ENCODE measurements around the gene FBXO21.

- TF ChIP-seq CTCF (optimal IDR thresholded peaks at IDR 0.05 in 1 of 3, IDR thresholded peaks at IDR 0.05 in 1 of 3, conservative IDR thresholded peaks at IDR 0.05 in 1 of 3; ENCODE audit: extremely low read depth in 1 of 3, insufficient read depth in 2 of 3, low read length in 3 of 3) (no peak), EZH2 (IDR thresholded peaks at IDR 0.05; ENCODE audit: low read length) (no peak)
Measured at GRCh38 chr12:117101953-117102799, 88.1 kb downstream of the FBXO21 start.
